Left lung (tissue), 10 donors: ENCODE results near the gene PXDC1. TPM values are rescaled to one million over a fixed set of nuclear protein-coding genes. Genes with fewer than 3 reads are reported as not detected.

ENCODE experiments used
- ATAC-seq: fragments of 200-7000 bp; cut with Tn5 transposase; one replicate; pipeline ENCODE4 v1.9.1; 2020; ENCODE audit warnings: moderate library complexity
- DNase-seq, 4 donors: peaks; one replicate each; pipeline ENCODE4 v3.0.0-alpha.2; 2013 to 2020
- H3K27ac ChIP-seq, 2 donors: fragments of 200-600 bp; sonication (generic) in 1 of 2; one replicate each; pipeline versions ENCODE4 v1.5.0 to v1.8.0; 2020 to 2021
- H3K27me3 ChIP-seq, 2 donors: fragments of 200-600 bp; sonication (generic) in 1 of 2; one replicate each; pipeline versions ENCODE4 v1.5.0 to v1.8.0; 2020 to 2021
- H3K36me3 ChIP-seq, 2 donors: fragments of 200-600 bp; sonication (generic) in 1 of 2; one replicate each; pipeline versions ENCODE4 v1.5.0 to v1.8.0; 2020 to 2021
- H3K4me1 ChIP-seq, 2 donors: fragments of 200-600 bp; one replicate each; pipeline ENCODE4 v1.8.0; 2021
- H3K4me3 ChIP-seq, 2 donors: fragments of 200-600 bp; sonication (generic) in 1 of 2; one replicate each; pipeline versions ENCODE4 v1.5.0 to v1.8.0; 2020 to 2021; ENCODE audit warnings: mild to moderate bottlenecking in 1 of 2
- H3K9me3 ChIP-seq, 2 donors: fragments of 200-600 bp; sonication (generic) in 1 of 2; one replicate each; pipeline versions ENCODE4 v1.5.0 to v1.8.0; 2020 to 2021
- CTCF ChIP-seq, 2 donors: fragments of 200-600 bp; sonication (generic) in 1 of 2; IDR thresholded peaks; one replicate each; pipeline versions ENCODE4 v1.5.0 to v1.8.0; 2021; ENCODE audit warnings: antibody characterized with exemption in 2 of 2
- intact Hi-C, 2 donors: fragments of 100-400 bp; cut with DNase I; formaldehyde crosslinking; loops; one replicate each; pipeline versions ENCODE4 v1.11.2 to v1.14.2; 2022
- polyA plus RNA-seq, 6 donors: library from polyadenylated mRNA; unstranded; fragments of 120-200 nt; gene quantifications; one replicate each; pipeline ENCODE4 v1.2.1, GENCODE V29; 2013; ENCODE audit not compliant: insufficient read length in 6 of 6
- total RNA-seq, 2 donors: library from RNA; stranded (reverse); fragmentation: NEBNext Ultra II Directional; extraction: Animal tissue kit (Norgen Biotek cat#: 25700); gene quantifications; one replicate each; pipeline ENCODE4 v1.2.1, GENCODE V29; 2021
- donor health status: DM: no; HTN: yes; CAD: no.
- donor health status: DM: no; HTN: no; CAD: no.

Gene PXDC1
- total and polyA plus RNA-seq, 8 donors, result 11.0 to 50.8 (median 15.8) TPM

- no peak for DNase-seq
- no peak for ATAC-seq
- no peak overlapping the region for H3K4me3 ChIP-seq
- TF ChIP-seq CTCF (IDR thresholded peaks at IDR 0.05), result no peak
- no peaks in the 10 kb centered on the region for H3K27me3 ChIP-seq
- H3K4me1 ChIP-seq, result no peaks in the 10 kb centered on the region
- intact Hi-C loops, result no loop called here
- no peaks in the 10 kb centered on the region for H3K36me3 ChIP-seq
- no peak overlapping the region for H3K27ac ChIP-seq
- peaks cover 0 to 4% of the 10 kb centered on the region in 2 donors for H3K9me3 ChIP-seq
These were observed 56.3 kb downstream of the PXDC1 start for GRCh38 chr6:3695065-3695817.

GRCh38 chr6:3693831-3694230 lies 57.7 kb downstream of the PXDC1 start:
- peaks cover 0 to 3% of the 10 kb centered on the region in 2 donors for H3K9me3 ChIP-seq
- no peak for DNase-seq
- no peaks in the 10 kb centered on the region for H3K27me3 ChIP-seq
- H3K4me3 ChIP-seq, result no peak overlapping the region
- H3K27ac ChIP-seq, result no peak overlapping the region
- no peak for TF ChIP-seq CTCF (IDR thresholded peaks at IDR 0.05)
- no peak for ATAC-seq
- no peaks in the 10 kb centered on the region for H3K36me3 ChIP-seq
- H3K4me1 ChIP-seq, result no peaks in the 10 kb centered on the region
- intact Hi-C loops, result no loop called here

- TF ChIP-seq CTCF (IDR thresholded peaks at IDR 0.05), result no peak
- Histone ChIP-seq H3K4me1 (no peaks in the 10 kb centered on the region), H3K36me3 (no peaks in the 10 kb centered on the region), H3K27me3 (no peaks in the 10 kb centered on the region), H3K27ac (no peak overlapping the region), H3K4me3 (no peak overlapping the region), H3K9me3 (no peaks in the 10 kb centered on the region)
- no peak for DNase-seq
- intact Hi-C loops, result no loop called here
- no peak for ATAC-seq
These were observed 61.0 kb downstream of the PXDC1 start for GRCh38 chr6:3690506-3690905.

GRCh38 chr6:3687847-3688246 lies 63.7 kb downstream of the PXDC1 start:
- DNase-seq, result no peak
- Histone ChIP-seq H3K27me3 (no peaks in the 10 kb centered on the region), H3K27ac (no peak overlapping the region), H3K9me3 (no peaks in the 10 kb centered on the region), H3K4me3 (no peak overlapping the region), H3K36me3 (no peaks in the 10 kb centered on the region), H3K4me1 (no peaks in the 10 kb centered on the region)
- TF ChIP-seq CTCF (IDR thresholded peaks at IDR 0.05), result no peak
- intact Hi-C loops, result no loop called here
- ATAC-seq, result no peak

- no peak overlapping the region for H3K27ac ChIP-seq
- H3K4me1 ChIP-seq, result no peaks in the 10 kb centered on the region
- no peaks in the 10 kb centered on the region for H3K36me3 ChIP-seq
- no peak for TF ChIP-seq CTCF (IDR thresholded peaks at IDR 0.05)
- no peaks in the 10 kb centered on the region for H3K27me3 ChIP-seq
- DNase-seq (no peak), ATAC-seq (no peak)
- intact Hi-C loops, result no loop called here
- H3K9me3 ChIP-seq, result peaks cover 0 to 7% of the 10 kb centered on the region in 2 donors
- H3K4me3 ChIP-seq, result no peak overlapping the region
These were observed 68.2 kb downstream of the PXDC1 start for GRCh38 chr6:3683331-3683730.
